Sigmoid colon (tissue), 7 donors: ENCODE measurements around the gene RARS1. TPM values are rescaled to one million over a fixed set of nuclear protein-coding genes. Genes with fewer than 3 reads are reported as not detected.

Experiments
- DNase-seq: peaks from one replicate; pipeline ENCODE4 v3.0.0-alpha.2; 2019
- H3K27ac ChIP-seq, 4 donors: fragments of 200-600 bp; sonication (generic); one replicate each; pipeline ENCODE4 v1.5.1; 2016 to 2019; ENCODE audit warnings: mild to moderate bottlenecking in 1 of 4
- H3K27me3 ChIP-seq, 3 donors: fragments of 200-600 bp; sonication (generic); one replicate each; pipeline ENCODE4 v1.5.1; 2019; ENCODE audit warnings: mild to moderate bottlenecking in 1 of 3
- H3K36me3 ChIP-seq, 4 donors: fragments of 200-600 bp; sonication (generic); one replicate each; pipeline ENCODE4 v1.5.1; 2016 to 2019
- H3K4me1 ChIP-seq, 4 donors: fragments of 200-600 bp; sonication (generic); one replicate each; pipeline ENCODE4 v1.5.1; 2017 to 2019
- H3K4me3 ChIP-seq, 4 donors: fragments of 200-600 bp; sonication (generic); one replicate each; pipeline ENCODE4 v1.5.1; 2017 to 2019; ENCODE audit warnings: mild to moderate bottlenecking in 2 of 4, moderate library complexity in 1 of 4
- H3K9me3 ChIP-seq, 4 donors: fragments of 200-600 bp in 3 of 4; sonication (generic) in 3 of 4; one replicate each; pipeline versions ENCODE4 v1.5.1 to v1.6.1; 2013 to 2019
- EP300 ChIP-seq, 4 donors: sonication (generic); formaldehyde crosslinking; IDR thresholded peaks; one replicate each; pipeline ENCODE4 v1.6.1; 2017; ENCODE audit warnings: antibody characterized with exemption in 4 of 4
- POLR2A ChIP-seq, 2 donors: fragments of 450-650 bp; IDR thresholded peaks; one replicate each; pipeline ENCODE4 v1.6.1; 2016; ENCODE audit warnings: antibody characterized with exemption in 2 of 2, mild to moderate bottlenecking in 2 of 2, moderate library complexity in 2 of 2
- POLR2AphosphoS5 ChIP-seq, 4 donors: sonication (generic); formaldehyde crosslinking; IDR thresholded peaks; one replicate each; pipeline ENCODE4 v1.6.1; 2017; ENCODE audit warnings: antibody characterized with exemption in 4 of 4
- WGBS, 2 donors: extraction: QIAGEN DNeasy Blood & Tissue Kit; methylation state at CpG; one replicate each; pipeline ENCODE4 v1.1.7; 2013; 5-methylcytosine and 5-hydroxymethylcytosine counted together
- intact Hi-C: fragments of 100-400 bp; cut with DNase I; formaldehyde crosslinking; loops from one replicate; pipeline ENCODE4 v1.15.1; 2023
- polyA plus RNA-seq, 3 donors: library from polyadenylated mRNA; stranded (reverse); fragments of 200-250 nt; gene quantifications; one replicate each; pipeline ENCODE4 v1.2.3, GENCODE V29; 2013
- total RNA-seq, 4 donors: library from RNA; depleted of rRNA; stranded (reverse); fragments of >200 nt; gene quantifications; one replicate each; pipeline ENCODE4 v1.1.0, GENCODE V29; 2016
- TF ChIP-seq, protein P1 (sequence below), 4 experiments: fragments of 450-650 bp in 3 of 4; fragments of 200-600 bp in 1 of 4; IDR thresholded peaks; one replicate each; pipeline ENCODE4 v1.5.1; 2016 to 2019; ENCODE audit warnings: antibody characterized with exemption in 4 of 4, mild to moderate bottlenecking in 3 of 4, moderate library complexity in 2 of 4
- donor health status: healthy with polysubstance abuse.
- donor health status: Bipolar disorder and iron deficiency.
- donor health status: healthy.

RARS1 gene
- total and polyA plus RNA-seq, 7 donors = 21.0 to 91.1 (median 65.8) TPM

GRCh38 chr5:168467755-168468330, 18.4 kb upstream of the RARS1 start:
- Histone ChIP-seq H3K27ac (no peak overlapping the region), H3K4me3 (no peak overlapping the region), H3K4me1 (no peaks in the 10 kb centered on the region), H3K9me3 (no peaks in the 10 kb centered on the region), H3K27me3 (no peaks in the 10 kb centered on the region), H3K36me3 (no peaks in the 10 kb centered on the region)
- TF ChIP-seq, protein P1, sequence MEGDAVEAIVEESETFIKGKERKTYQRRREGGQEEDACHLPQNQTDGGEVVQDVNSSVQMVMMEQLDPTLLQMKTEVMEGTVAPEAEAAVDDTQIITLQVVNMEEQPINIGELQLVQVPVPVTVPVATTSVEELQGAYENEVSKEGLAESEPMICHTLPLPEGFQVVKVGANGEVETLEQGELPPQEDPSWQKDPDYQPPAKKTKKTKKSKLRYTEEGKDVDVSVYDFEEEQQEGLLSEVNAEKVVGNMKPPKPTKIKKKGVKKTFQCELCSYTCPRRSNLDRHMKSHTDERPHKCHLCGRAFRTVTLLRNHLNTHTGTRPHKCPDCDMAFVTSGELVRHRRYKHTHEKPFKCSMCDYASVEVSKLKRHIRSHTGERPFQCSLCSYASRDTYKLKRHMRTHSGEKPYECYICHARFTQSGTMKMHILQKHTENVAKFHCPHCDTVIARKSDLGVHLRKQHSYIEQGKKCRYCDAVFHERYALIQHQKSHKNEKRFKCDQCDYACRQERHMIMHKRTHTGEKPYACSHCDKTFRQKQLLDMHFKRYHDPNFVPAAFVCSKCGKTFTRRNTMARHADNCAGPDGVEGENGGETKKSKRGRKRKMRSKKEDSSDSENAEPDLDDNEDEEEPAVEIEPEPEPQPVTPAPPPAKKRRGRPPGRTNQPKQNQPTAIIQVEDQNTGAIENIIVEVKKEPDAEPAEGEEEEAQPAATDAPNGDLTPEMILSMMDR (IDR thresholded peaks at IDR 0.05) = no peak
- no peak for TF ChIP-seq POLR2AphosphoS5 (IDR thresholded peaks at IDR 0.05)
- TF ChIP-seq POLR2A (IDR thresholded peaks at IDR 0.05) = no peak
- no peak for TF ChIP-seq EP300 (IDR thresholded peaks at IDR 0.05)
- intact Hi-C loops = no loop called here
- 88% methylated on average over 12 of the region's 12 CpGs for WGBS, 2 donors
- DNase-seq = no peak

GRCh38 chr5:168468836-168469235, 17.4 kb upstream of the RARS1 start:
- Histone ChIP-seq H3K4me3 (no peak overlapping the region), H3K27ac (no peak overlapping the region), H3K4me1 (no peaks in the 10 kb centered on the region), H3K9me3 (no peaks in the 10 kb centered on the region), H3K27me3 (no peaks in the 10 kb centered on the region), H3K36me3 (no peaks in the 10 kb centered on the region)
- 92 to 94% methylated on average over 8 of the region's 8 CpGs for WGBS, 2 donors
- intact Hi-C loops = no loop called here
- TF ChIP-seq EP300 (IDR thresholded peaks at IDR 0.05) (no peak), POLR2AphosphoS5 (IDR thresholded peaks at IDR 0.05) (no peak), POLR2A (IDR thresholded peaks at IDR 0.05) (no peak)
- TF ChIP-seq, protein P1 (IDR thresholded peaks at IDR 0.05) = no peak
- DNase-seq = no peak

GRCh38 chr5:168469816-168470215, 16.5 kb upstream of the RARS1 start:
- H3K27me3 ChIP-seq = no peaks in the 10 kb centered on the region
- WGBS, 2 donors = 91 to 92% methylated on average over 3 of the region's 3 CpGs

DNA sequence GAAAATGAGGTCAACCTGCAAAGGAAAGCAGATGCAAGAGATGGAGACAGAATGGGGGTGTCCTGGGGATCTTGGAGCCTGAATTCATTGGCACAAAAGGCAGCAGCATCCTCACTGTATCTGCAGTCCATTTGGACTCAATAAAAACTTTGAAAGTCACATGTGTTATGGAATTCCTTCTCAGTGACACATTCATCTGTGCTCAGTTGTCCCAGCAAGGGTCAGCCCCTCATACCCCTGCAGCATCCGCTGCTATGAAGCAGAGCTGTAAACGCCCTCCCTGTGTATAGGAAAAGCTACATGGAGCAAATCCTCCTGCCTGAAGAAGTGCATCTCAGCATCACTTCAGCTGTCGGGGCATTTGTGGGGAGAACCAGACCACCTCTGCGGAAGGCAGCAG, 14.5 kb upstream of the RARS1 start:
- H3K4me3 ChIP-seq = no peak overlapping the region
- DNase-seq = no peak
- H3K4me1 ChIP-seq = no peaks in the 10 kb centered on the region
- H3K36me3 ChIP-seq = no peaks in the 10 kb centered on the region
- TF ChIP-seq EP300 (IDR thresholded peaks at IDR 0.05) = no peak
- TF ChIP-seq POLR2AphosphoS5 (IDR thresholded peaks at IDR 0.05) = no peak
- TF ChIP-seq POLR2A (IDR thresholded peaks at IDR 0.05) = no peak
- TF ChIP-seq, protein P1 (IDR thresholded peaks at IDR 0.05) = no peak
- H3K27ac ChIP-seq = no peak overlapping the region
- 89 to 94% methylated on average over 4 of the region's 4 CpGs for WGBS, 2 donors
- no peaks in the 10 kb centered on the region for H3K9me3 ChIP-seq
- intact Hi-C loops = no loop called here
- H3K27me3 ChIP-seq = no peaks in the 10 kb centered on the region

More at GRCh38 chr5:168469816-168470215, 16.5 kb upstream of the RARS1 start:
- TF ChIP-seq POLR2AphosphoS5 (IDR thresholded peaks at IDR 0.05) = no peak
- TF ChIP-seq, protein P1 (IDR thresholded peaks at IDR 0.05) = no peak
- no peak for TF ChIP-seq POLR2A (IDR thresholded peaks at IDR 0.05)
- H3K27ac ChIP-seq = no peak overlapping the region
- intact Hi-C loops = no loop called here
- no peak overlapping the region for H3K4me3 ChIP-seq
- DNase-seq = no peak
- H3K4me1 ChIP-seq = no peaks in the 10 kb centered on the region
- no peaks in the 10 kb centered on the region for H3K36me3 ChIP-seq
- H3K9me3 ChIP-seq = no peaks in the 10 kb centered on the region

DNA sequence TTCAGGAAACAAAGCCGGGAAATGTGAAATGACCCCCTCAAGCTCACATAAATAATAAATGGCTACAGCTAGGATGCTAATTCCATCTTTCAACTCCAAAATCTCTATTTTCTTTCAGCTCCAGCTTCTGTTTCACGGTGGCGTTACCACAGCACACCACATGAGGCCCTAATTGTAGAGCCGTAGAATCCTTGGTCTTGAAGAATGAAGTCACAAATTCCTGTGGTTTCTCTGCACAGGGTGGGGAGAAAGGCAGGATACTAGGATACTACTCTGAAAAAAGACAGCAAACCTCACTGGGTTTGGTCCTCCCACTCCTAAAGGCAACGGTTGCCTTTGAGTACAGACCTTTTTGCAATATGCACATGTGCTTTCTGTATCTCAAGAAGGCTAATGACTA, 13.9 kb upstream of the RARS1 start:
- Histone ChIP-seq H3K27me3 (no peaks in the 10 kb centered on the region), H3K4me3 (no peak overlapping the region), H3K4me1 (no peaks in the 10 kb centered on the region), H3K36me3 (no peaks in the 10 kb centered on the region), H3K27ac (no peak overlapping the region), H3K9me3 (no peaks in the 10 kb centered on the region)
- DNase-seq = no peak
- intact Hi-C loops = no loop called here
- 82 to 85% methylated on average over 5 of the region's 5 CpGs for WGBS, 2 donors
- TF ChIP-seq POLR2A (IDR thresholded peaks at IDR 0.05) = no peak
- TF ChIP-seq POLR2AphosphoS5 (IDR thresholded peaks at IDR 0.05) = no peak
- TF ChIP-seq, protein P1 (IDR thresholded peaks at IDR 0.05) = no peak
- TF ChIP-seq EP300 (IDR thresholded peaks at IDR 0.05) = no peak
